GM21526 (cell line): Measurements from ENCODE around the gene NYNRIN.
"Not testable (repeated sequence)": the region's sequence is repeated elsewhere in the genome, so short reads cannot be mapped to it uniquely, and the experiment has no call there.

Source experiments
- ATAC-seq: cut with Tn5 transposase; IDR thresholded peaks from one replicate; pipeline ENCODE4 v1.9.1; 2021; ENCODE audit warnings: moderate library complexity; ENCODE audit not compliant: unreplicated experiment, low FRiP score

The NYNRIN gene

DNA sequence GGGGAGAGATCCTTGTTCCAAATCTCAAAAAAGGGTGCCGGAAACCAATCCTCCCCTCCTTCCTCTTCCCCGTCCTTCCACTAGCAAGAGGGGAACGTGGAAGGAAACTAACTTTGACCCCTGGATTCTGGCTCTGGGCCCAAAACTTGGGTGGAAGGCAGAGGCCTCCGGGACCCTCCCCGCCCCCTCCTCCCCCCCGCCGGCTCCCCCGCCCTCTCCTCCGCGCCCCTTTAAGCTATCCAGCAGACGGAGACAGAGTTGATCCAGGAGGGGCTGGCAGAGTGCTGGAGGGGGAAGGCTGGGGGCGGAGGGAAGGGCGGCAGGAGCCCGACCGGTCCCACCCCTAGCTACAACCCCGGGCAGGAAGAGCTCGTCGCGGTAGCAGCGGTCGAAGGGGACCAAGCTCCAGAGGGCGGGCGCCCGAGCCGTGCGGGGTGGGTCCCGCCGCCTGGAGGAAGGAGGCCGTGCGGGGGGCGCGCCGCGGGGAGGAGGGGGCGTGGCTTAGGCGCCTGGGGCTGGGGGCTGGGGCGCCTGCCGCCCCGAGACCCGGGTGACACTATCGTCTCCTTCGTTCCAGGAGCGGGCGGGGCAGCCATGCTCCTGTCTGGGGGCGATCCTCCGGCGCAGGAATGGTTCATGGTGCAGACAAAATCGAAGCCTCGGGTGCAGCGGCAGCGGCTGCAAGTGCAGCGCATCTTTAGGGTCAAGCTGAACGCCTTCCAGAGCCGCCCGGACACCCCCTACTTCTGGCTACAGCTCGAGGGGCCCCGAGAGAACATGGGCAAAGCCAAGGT, at the start of gene NYNRIN:
NYNRIN (plus strand) TSS at position 351 of the 794 bp plus-strand sequence; CDS start at position 595, 244 bp downstream.
- ATAC-seq = no peak

DNA sequence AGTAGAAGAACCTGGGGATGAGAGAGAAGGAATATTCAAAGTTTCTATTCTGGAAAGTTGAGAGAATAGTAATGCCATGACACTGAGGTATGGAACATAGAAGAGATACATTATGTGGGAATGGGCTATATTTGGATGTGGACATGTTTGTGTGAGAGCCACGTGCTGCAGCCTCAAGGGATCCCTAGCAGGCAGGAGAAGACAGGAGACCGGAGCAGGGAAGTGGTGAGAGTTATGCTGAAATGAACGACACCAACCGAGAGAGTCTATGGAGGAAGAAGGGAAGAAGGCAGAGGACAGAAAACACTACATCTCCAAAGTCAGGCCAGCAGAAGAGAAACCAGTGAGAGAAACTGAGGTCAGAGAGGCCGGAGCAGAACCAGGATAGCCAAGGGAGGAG, 49.1 kb upstream of the NYNRIN start:
- no peak for ATAC-seq

DNA sequence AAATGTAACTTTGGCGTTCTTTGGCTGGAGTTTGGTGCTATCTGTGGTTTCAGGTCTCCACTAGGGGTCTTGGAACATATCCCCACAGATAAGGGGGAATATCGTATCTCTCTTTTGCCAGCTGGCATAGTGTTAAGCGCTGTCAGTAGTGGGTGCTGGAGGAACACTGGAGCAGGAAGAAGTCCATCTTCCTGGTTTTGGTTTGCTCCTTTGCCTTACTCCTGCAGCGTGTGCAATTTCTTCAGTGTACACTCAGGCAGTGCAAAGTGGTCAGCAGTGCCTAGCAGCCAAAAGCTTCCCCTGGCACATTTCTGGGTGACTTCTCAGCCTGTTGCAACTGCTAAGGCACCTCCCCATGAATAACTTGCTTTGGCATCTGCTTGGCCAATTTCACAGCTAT, 47.3 kb upstream of the NYNRIN start:
- no peak for ATAC-seq

DNA sequence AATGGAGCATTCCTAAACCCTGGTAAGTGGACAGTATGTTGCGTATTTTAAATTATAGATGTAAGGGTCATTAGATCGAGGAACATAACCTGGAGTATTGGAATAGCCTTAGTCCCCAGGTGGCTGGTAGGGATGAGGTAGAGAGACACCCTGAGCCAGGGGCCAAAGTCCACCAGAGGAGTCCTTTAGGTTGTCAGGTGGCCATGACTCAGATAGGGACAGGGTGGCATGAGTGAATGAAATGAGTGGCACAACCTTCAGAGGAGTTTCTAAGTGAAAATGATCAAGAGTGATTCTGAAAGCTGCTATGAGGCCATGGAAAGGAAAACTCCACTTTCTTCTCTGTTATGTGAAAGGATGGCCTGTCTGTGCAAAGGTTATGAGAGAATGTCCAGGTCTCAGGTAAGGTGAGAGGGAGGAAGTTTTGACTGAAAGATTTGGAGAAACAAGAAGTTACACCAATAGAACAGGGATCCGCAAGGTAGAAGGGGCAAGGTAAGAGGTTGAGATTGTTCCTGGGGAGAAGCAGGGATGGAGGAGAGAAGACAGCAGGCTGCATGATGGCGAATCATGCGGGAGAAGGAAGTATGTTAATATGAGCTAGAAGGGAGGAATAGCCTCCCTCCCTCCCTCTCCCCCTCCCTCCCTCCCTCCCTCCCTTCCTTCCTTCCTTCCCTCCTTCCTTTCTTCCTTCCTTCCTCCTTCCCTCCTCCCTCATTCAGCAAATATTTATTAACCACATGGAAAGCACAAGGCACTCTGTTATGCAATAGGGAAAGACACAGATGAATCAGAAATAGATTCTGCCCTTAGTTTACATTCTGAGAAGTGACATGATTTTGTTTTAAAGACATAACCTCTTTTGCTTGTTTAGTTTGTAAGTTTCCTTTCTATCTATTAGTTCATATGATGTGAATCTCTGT, 45.0 kb upstream of the NYNRIN start:
- no peak for ATAC-seq

DNA sequence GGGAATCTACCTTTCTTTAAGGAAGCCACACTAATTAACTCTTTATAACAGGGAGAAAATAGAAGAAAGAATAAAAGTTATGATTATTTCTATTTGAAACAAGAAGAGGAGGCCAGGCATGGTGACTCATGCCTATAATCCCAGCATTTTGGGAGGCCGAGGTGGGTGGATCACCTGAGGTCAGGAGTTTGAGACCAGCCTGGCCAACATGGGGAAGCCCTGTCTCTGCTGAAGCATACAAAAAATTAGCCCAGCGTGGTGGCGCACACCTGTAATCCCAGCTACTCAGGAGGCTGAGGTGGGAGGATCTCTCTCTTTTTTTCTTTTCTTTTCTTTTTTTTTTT, 44.3 kb upstream of the NYNRIN start:
- not testable (repeated sequence) for ATAC-seq

DNA sequence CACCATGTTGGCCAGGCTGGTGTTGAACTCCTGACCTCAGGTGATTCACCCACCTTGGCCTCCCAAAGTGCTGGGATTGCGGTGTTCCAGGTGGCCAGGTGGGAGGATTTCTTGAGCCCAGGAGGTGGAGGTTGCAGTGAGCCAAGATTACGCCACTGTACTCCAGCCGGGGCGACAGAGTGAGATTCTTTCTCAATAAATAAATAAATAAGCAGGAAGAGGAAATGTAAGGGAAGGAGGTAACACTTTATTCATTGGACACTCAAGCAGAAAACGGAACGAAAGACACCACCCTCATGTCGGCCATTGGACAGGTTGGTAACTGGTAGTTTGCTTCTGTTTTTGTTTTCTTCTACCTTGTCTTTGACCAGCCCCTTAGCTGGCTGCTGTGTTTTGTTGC, 43.8 kb upstream of the NYNRIN start:
- ATAC-seq = no peak

DNA sequence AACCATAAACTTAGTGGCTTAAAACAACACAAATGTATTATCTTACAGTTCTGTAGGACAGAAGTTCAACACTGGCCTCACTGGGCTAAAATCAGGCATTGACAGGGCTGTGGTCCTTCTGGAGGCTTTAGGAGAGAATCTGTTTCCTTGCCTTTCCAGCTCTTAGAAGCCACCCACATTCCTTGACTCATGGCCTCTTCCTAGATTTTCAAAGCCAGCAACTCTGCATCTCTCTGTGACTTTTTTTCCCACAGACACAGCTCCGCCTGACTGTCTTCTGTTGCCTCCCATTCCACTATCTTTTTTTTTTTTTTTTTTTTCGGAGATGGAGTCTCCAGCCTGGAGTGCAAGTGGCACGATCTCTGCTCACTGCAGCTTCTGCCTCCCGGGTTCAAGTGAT, 42.6 kb upstream of the NYNRIN start:
- no peak for ATAC-seq

DNA sequence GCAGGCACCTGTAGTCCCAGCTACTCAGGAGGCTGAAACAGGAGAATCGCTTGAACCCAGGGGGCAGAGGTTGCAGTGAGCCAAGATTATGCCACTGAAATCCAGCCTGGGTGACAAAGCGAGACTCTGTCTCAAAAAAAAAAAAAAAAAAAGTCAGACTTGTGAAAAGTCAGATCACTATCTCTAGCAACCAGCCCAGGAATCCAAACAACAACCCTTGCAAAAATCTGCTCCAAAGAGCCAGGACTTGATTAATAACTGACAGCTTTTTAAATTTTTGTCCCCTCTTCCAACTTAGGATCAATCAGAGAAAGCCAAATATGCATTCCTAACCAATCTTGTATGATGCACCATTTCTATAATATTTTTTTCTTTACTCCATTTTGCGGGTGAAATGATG, 38.5 kb upstream of the NYNRIN start:
- no peak for ATAC-seq

DNA sequence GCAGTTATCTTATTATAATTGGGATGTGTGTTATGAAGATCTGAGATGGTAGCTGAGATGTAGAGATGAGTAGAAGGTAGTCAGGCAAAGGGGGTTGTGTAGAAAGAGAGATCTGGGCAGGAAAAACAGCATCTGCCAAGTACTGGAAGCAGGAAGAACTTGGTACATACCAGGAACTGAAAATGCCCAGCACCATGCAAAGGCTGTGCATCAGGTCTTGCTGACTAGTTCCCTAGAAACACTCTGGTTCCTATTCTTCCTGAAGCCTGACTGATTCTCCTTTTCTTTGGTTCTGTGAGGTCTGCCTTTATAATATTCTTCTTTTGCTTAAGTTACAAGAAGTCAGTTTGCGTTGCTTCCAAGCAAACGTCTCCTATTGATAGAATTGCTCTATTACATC, 37.5 kb upstream of the NYNRIN start:
- ATAC-seq = no peak

DNA sequence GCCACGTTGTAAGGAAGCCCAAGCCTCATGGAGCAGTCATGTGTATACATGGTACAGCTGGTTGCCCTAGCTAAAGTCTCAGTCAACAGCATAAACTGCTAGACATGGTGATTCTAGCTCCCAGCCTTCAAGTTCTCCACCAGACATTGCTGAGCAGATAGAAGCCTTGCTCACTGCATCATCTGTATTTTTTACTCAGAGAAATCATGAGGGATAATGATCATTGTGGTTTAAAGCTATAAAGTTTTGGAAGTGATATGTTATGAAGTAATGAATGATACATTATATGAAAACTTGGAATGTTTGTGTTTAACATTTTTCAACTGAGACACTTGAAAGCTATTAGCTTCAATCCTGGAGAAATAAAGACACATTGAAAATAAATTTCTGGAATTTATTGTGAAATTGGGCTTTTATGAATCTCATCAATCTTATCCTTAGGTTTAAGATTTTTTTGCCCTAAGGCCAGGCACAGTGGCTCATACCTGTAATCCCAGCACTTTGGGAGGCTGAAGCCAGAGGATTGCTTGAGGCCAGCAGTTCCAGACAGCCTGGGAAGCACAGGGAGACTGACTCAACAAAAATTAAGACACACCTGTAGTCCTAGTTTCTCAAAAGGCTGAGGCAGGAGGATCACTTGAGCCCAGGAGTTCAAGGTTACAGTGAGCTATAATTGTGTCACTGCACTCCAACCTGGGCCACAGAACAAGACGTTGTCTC, 36.4 kb upstream of the NYNRIN start:
- ATAC-seq = no peak

DNA sequence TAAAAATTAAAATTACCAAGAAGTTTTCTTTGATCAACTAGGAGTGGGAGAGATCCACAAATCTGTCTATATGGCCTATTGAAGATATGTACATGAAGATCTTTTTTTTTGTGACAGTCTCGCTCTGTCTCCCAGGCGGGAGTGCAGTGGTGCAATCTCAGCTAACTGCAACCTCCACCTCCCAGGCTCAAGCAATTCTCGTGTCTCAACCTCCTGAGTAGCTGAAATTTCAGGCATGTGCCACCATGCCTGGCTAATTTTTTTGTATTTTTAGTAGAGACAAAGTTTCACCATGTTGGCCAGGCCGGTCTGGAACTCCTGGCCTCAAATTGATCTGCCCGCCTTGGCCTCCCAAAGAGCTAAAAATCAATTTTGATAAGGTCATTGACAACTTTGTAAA, 35.4 kb upstream of the NYNRIN start:
- ATAC-seq = no peak

DNA sequence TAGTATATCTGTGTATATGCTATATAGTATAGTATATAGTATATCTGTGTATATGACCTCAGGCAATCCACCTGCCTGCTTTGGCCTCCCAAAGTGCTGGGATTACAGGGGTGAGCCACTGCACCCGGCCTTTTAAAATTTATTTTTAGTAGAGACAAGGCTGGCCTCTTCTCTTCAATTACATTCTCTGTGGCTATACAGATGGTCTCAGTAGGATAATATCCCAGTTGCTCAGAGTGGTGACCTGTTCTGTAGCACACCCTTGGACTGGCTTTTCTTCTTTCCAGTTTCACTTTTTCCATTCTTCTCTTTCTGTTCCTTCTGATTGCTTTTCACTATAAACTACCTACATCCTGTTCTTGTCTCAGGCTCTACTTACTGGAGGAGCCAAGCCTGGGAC, 34.0 kb upstream of the NYNRIN start:
- ATAC-seq = no peak

DNA sequence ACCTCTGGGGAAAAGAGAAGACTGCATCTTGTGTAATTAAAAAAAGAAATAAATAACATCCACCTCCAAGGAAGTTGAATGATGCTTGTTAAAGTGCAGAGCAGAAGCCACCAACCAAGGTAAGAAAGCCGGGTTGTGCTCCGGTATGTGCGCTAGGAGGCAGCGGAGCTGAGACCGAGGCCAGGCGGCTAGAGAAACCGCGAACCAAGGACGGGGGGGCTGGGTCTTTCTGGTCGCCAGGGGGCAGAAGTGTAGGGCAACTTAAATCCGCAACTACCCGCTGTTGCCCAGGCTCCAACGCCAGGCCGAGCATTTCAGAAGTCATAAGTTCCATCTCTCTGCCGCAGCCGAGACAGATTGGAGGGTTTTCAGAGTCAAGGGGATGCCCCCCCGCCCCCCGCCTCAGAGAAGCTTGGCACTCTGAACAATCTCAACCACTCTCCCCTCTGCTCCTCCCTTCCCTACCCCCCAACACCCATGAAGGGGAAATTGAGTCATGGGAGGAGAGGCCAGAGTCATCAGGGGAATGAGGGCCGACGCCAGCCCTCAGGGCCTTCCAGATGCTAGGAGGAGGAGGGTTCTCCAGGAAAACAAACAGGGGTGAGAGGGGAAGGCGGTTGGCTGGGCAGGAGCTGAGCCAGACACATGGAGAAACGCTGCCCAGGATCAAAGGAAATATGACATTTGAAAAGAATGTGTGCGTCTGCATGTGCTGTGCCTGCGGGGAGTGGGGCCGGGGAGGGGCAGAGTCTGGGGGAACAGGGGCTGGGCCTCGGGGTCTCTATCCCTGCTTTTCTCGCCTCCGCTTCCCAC, 33.0 kb upstream of the NYNRIN start:
- ATAC-seq = no peak

DNA sequence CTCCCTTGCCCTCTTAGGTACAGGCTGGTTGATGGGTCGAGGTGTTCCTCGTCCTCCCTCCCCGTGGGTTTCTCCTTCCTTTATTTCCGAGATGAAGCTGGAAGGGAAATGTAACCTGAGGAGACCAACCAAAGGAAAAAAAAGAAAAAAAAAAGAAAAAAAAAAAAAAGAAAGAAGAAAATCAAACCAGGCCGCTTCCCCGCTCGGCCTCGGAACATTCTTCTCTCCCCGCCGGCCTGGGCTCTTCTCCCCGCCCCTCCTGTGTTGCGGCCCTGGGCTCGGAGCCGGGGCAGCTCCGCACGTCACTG, 32.4 kb upstream of the NYNRIN start:
- ATAC-seq = no peak

DNA sequence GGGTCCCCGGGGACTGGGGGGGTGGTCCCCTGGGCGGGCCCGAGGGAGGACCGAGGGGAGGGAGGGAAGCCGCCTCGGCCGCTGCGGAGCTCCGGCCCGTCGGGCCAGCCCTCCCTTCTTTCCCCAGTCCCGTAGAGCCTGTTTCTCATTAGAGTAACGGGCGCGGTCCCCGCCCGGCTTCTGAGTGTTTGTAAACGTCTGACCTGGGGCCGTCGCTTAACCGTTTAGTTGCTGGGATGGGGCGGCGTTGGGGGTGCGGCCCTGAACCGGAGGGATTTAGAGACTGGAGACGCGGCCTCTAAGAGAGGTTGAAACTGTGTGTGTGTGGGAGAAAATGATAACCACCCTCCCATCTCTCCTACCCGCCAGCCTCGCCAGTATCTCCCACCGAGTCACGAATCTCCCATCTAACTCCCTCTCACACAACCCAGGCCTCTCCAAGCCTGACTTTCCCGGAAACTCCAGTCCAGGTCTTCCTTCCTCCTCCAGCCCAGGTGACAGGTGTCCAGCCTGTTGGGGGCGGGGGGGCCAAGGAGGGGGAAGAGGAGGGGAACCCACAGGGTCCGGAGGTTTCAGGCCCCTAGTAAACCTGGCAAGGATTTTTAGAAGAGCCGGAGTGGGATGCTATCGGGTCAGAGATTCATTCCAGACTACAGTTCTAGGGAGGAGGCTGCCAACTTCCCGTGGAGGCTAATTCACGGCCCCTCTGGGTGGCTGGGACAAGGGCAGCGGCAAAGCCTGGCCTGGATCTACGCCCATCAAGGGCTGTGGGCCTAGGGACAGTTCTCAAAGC, 31.9 kb upstream of the NYNRIN start:
- ATAC-seq = peak; percentile 40

DNA sequence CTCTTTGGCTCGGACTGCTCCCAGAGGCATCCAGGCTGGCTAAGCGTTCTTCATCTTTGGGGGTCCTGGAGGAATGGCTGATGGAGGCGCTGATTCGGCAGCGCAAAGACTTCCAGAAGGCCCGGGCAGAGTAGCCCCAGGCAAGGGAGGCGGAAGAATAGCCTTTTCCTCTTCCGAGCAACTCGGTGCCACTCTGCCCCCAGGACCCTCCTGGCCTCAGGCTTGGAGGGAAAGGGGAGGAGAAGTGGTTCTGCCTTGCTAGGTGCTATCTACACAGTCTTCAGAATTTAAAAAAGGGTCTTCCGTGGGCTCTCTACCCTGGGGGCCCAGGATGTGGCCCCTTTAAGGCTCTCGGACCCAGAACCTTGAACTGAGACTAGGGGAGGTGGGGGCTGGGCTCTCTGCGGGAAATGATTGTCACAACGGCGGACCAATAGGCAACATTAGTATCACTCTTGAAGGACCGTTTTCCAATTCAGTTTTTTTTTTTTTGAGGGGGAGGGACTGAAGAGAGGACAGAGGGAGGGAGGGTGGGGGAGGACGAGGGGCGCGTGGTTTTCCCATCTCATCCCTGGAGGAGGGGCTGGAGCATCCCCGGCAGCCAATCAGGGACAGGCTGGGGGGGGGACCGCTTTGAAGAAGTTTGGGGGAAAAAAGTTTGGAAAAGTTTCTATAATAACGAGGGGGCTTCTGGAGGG, 31.1 kb upstream of the NYNRIN start, which contains the start of gene NFATC4:
NFATC4 (plus strand) TSS at position 671 of the 698 bp plus-strand sequence. CDS start 157 bp downstream, outside the sequence.
- ATAC-seq = no peak

DNA sequence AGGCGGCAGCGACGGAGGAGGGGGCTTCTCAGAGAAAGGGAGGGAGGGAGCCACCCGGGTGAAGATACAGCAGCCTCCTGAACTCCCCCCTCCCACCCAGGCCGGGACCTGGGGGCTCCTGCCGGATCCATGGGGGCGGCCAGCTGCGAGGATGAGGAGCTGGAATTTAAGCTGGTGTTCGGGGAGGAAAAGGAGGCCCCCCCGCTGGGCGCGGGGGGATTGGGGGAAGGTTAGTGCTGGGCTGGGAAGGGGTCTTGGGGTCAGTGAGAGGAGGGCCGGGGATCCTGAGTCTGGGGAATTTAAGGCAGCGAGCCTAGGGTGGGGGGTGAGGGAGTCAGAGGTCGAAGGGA, 30.6 kb upstream of the NYNRIN start:
- no peak for ATAC-seq

DNA sequence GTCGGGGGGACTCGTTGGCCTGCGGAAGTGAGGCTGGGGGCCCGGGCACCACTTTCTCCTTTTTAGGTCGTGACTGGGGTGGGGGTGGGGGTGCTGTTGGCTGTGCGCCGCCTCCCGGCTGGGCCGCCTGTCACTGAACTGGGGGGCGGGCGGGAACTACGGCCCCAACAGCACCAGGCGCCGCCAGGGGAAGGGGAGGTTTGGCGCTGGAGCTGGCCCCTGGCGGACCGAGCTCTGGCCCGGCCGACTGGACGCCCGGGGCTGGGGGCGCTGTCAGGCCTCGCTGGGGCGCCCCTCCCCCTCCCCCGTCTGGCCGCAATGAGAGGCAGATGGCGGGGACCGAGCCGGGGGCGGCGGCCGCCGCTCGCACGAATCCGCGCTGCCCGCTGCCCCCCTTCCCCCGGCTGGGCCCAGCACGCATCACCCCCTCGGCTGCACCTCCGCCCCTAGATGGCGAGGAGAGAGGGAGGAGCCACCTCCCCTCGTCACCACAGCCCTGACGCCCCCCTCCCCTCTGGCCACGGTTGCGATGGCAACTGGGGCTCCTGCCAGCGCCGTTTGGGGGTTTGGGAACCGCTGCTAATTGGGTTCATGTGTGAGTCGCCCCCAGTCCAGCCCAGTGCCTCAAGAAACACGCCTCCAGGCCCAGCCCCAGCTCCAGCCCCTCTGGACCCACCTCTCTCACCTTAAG, 30.1 kb upstream of the NYNRIN start:
- ATAC-seq = no peak
